CD14-positive monocyte (primary cell): ENCODE results near the gene PCBP1. TPM values are rescaled to one million over a fixed set of nuclear protein-coding genes. Genes with fewer than 3 reads are reported as not detected.
A peak's percentile ranks its signal among the peaks of the same experiment; 100 is the strongest.

Source experiments
- DNase-seq, 3 donors: peaks; one replicate each; pipeline ENCODE4 v3.0.0-alpha.2; 2011 to 2022
- H2AFZ ChIP-seq: 2 replicates; pipeline ENCODE4 v1.6.0; 2012; ENCODE audit warnings: mild to moderate bottlenecking, low read depth, low read length, inconsistent platforms; ENCODE audit not compliant: insufficient read depth, poor library complexity, severe bottlenecking
- H3K27ac ChIP-seq, 2 donors: 1 replicate in 1 of 2; 2 replicates in 1 of 2; pipeline ENCODE4 v1.5.1; 2012 to 2013; ENCODE audit warnings: low read length in 2 of 2, control low read depth in 1 of 2, inconsistent platforms in 1 of 2, low read depth in 1 of 2, mild to moderate bottlenecking in 1 of 2
- H3K27me3 ChIP-seq, 2 donors: one replicate each; pipeline versions ENCODE4 v1.6.0 to v1.6.1; 2011 to 2013; ENCODE audit warnings: low read length in 2 of 2; ENCODE audit not compliant: control insufficient read depth in 2 of 2, insufficient read depth in 2 of 2
- H3K36me3 ChIP-seq, 2 donors: replicated peaks in 1 of 2; 1 replicate in 1 of 2; 2 replicates in 1 of 2; pipeline versions ENCODE4 v1.5.1 to v1.6.1; 2012 to 2013; ENCODE audit warnings: low read length in 2 of 2, control low read depth in 1 of 2, inconsistent platforms in 1 of 2, mild to moderate bottlenecking in 1 of 2; ENCODE audit not compliant: insufficient read depth in 2 of 2, control insufficient read depth in 1 of 2
- H3K4me1 ChIP-seq, 2 donors: 1 replicate in 1 of 2; 2 replicates in 1 of 2; pipeline versions ENCODE4 v1.5.1 to v1.6.1; 2012 to 2013; ENCODE audit warnings: low read length in 2 of 2, control low read depth in 1 of 2, inconsistent platforms in 1 of 2, mild to moderate bottlenecking in 1 of 2, moderate library complexity in 1 of 2; ENCODE audit not compliant: insufficient read depth in 2 of 2, control insufficient read depth in 1 of 2
- H3K4me2 ChIP-seq: replicated peaks from 2 replicates; pipeline ENCODE3; 2012; ENCODE audit warnings: low read length, moderate library complexity, mild to moderate bottlenecking; ENCODE audit not compliant: poor library complexity, severe bottlenecking; ENCODE audit errors: extremely low read depth
- H3K4me3 ChIP-seq, 3 experiments: fragments of 200-600 bp in 1 of 3; sonication (generic) in 1 of 3; replicated peaks in 1 of 3; 1 replicate in 2 of 3; 2 replicates in 1 of 3; pipeline ENCODE4 v1.5.1; 2011 to 2013; ENCODE audit warnings: low read length in 3 of 3, mild to moderate bottlenecking in 3 of 3, control low read depth in 2 of 3, low read depth in 2 of 3, inconsistent platforms in 1 of 3, moderate library complexity in 1 of 3
- H3K79me2 ChIP-seq: 2 replicates; pipeline ENCODE4 v1.6.0; 2012; ENCODE audit warnings: mild to moderate bottlenecking, control low read depth, inconsistent platforms, low read length, moderate library complexity; ENCODE audit not compliant: insufficient read depth
- H3K9ac ChIP-seq: 2 replicates; pipeline ENCODE4 v1.6.0; 2017; ENCODE audit warnings: low read length, mild to moderate bottlenecking; ENCODE audit not compliant: insufficient read depth, poor library complexity, severe bottlenecking
- H3K9me3 ChIP-seq, 2 donors: replicated peaks in 1 of 2; 1 replicate in 1 of 2; 2 replicates in 1 of 2; pipeline versions ENCODE4 v1.5.1 to v1.6.1; 2012 to 2013; ENCODE audit warnings: low read length in 2 of 2, control low read depth in 1 of 2; ENCODE audit not compliant: control insufficient read depth in 1 of 2, insufficient read depth in 1 of 2
- H4K20me1 ChIP-seq: 2 replicates; pipeline ENCODE4 v1.6.0; 2012; ENCODE audit warnings: mild to moderate bottlenecking, low read length, control low read depth, moderate library complexity; ENCODE audit not compliant: insufficient read depth
- H3K27ac Mint-ChIP-seq, 7 donors: one replicate each; pipeline ENCODE4 v1.8.0; 2020; ENCODE audit warnings: mild to moderate bottlenecking in 7 of 7, mixed read lengths in 7 of 7, moderate library complexity in 6 of 7, inconsistent platforms in 2 of 7
- H3K27me3 Mint-ChIP-seq, 3 donors: one replicate each; pipeline ENCODE4 v1.8.0; 2021 to 2022; ENCODE audit warnings: low read depth in 3 of 3, mild to moderate bottlenecking in 3 of 3, mixed read lengths in 3 of 3, moderate library complexity in 3 of 3, inconsistent platforms in 1 of 3
- H3K36me3 Mint-ChIP-seq, 2 donors: one replicate each; pipeline ENCODE4 v1.8.0; 2020; ENCODE audit warnings: mixed read lengths in 2 of 2, inconsistent platforms in 1 of 2, mild to moderate bottlenecking in 1 of 2
- H3K4me1 Mint-ChIP-seq: one replicate; pipeline ENCODE4 v1.8.0; 2020; ENCODE audit warnings: mild to moderate bottlenecking, mixed read lengths
- H3K4me3 Mint-ChIP-seq, 2 donors: one replicate each; pipeline ENCODE4 v1.8.0; 2020; ENCODE audit warnings: mild to moderate bottlenecking in 2 of 2, mixed read lengths in 2 of 2, moderate library complexity in 1 of 2
- H3K9me3 Mint-ChIP-seq, 7 donors: one replicate each; pipeline ENCODE4 v1.8.0; 2020 to 2022; ENCODE audit warnings: mixed read lengths in 7 of 7, mild to moderate bottlenecking in 6 of 7, moderate library complexity in 6 of 7, inconsistent platforms in 2 of 7
- CTCF ChIP-seq: fragments of 200-600 bp; IDR thresholded peaks from one replicate; pipeline ENCODE4 v1.8.0; 2022; ENCODE audit warnings: antibody characterized with exemption, mild to moderate bottlenecking
- WGBS: methylation state at CpG from one replicate; pipeline ENCODE4 v1.1.5; 2013; ENCODE audit warnings: missing lambda C conversion rate; ENCODE audit not compliant: insufficient coverage; 5-methylcytosine and 5-hydroxymethylcytosine counted together
- intact Hi-C, 2 donors: fragments of 100-400 bp; cut with micrococcal nuclease; formaldehyde crosslinking; loops; one replicate each; pipeline versions ENCODE4 v1.15.0 to v1.15.1; 2023
- polyA plus RNA-seq, 3 donors: library from polyadenylated mRNA; depleted of rRNA in 1 of 3; unstranded in 2 of 3; stranded (reverse) in 1 of 3; fragments of 300-500 nt in 2 of 3; fragments of >200 nt in 1 of 3; fragmentation: Illumina TruSeq in 2 of 3; gene quantifications; 1 replicate in 2 of 3; 2 replicates in 1 of 3; pipeline ENCODE4 v1.2.3, GENCODE V29; 2012 to 2021

The PCBP1 gene
- polyA plus RNA-seq, 3 donors: 178 to 299 (median 194) TPM

DNA sequence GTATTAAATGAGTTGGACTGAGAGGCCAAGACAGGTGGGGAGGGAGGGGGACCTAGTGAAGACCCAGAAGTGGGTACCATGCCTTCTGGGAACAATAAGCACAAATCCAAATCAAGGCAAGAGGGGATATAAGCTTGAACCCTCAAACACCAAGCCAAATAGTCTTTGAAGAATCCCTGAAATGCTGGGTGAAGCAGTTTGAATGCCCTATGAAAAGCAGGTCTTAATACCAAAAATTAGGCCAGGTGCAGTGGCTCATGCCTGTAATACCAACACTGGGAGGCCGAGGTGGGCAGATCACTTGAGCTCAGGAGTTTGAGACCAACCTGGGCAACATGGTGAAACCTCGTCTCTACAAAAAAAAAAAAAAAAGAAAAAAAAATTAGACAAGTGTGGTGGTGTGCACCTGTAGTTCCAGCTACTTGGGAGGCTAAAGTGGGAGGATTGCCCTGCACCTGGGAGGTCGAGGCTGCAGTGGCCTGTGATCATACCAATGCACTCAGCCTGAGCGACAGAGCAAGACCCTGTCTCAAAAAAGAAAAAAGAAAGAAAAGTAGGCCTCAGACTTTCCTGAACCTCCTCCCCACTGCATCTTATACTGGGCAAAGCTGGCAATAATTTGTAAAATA is 3.5 kb downstream of the PCBP1 start:
- Histone ChIP-seq H3K9me3 (no peaks in the 10 kb centered on the region), H3K4me3 (peak overlapping the region in 1 of 3 experiments; percentile 100), H2AFZ (no peak overlapping the region), H3K79me2 (peaks cover 68% of the 10 kb centered on the region), H3K36me3 (peaks cover 0 to 7% of the 10 kb centered on the region in 2 donors), H3K4me2 (peak overlapping the region; percentile 89), H3K27ac (peak overlapping the region; percentile 18 to 99), H3K27me3 (no peaks in the 10 kb centered on the region), H3K9ac (no peak overlapping the region), H4K20me1 (peaks cover 4% of the 10 kb centered on the region), H3K4me1 (peaks cover 53 to 65% of the 10 kb centered on the region in 2 donors)
- DNase-seq: no peak
- no peak overlapping the region for H3K4me3 Mint-ChIP-seq
- H3K4me1 Mint-ChIP-seq: peaks cover 57% of the 10 kb centered on the region
- TF ChIP-seq CTCF: no peak
- intact Hi-C loops: loop anchor here in 1 of 2 donors (2.0 kb wide), 1 partner anchor 32 kb away; no protein-coding TSS in a partner anchor
- peaks cover 0 to 3% (median 0%) of the 10 kb centered on the region in 7 donors for H3K9me3 Mint-ChIP-seq
- peak overlapping the region; percentile 12 to 100 (median 98) for H3K27ac Mint-ChIP-seq
- H3K27me3 Mint-ChIP-seq: peaks cover 0 to 11% (median 0%) of the 10 kb centered on the region in 3 donors
- H3K36me3 Mint-ChIP-seq: peaks cover 20 to 27% of the 10 kb centered on the region in 2 donors
- WGBS: 89% methylated on average over 1 of the region's 4 CpGs

GRCh38 chr2:70091364-70091763 is 4.1 kb downstream of the PCBP1 start:
- no peak overlapping the region for H3K4me2 ChIP-seq
- peaks cover 56% of the 10 kb centered on the region for H3K4me1 Mint-ChIP-seq
- peaks cover 0 to 7% of the 10 kb centered on the region in 2 donors for H3K36me3 ChIP-seq
- peaks cover 0 to 11% (median 0%) of the 10 kb centered on the region in 3 donors for H3K27me3 Mint-ChIP-seq
- peaks cover 0 to 3% (median 0%) of the 10 kb centered on the region in 7 donors for H3K9me3 Mint-ChIP-seq
- H3K27ac Mint-ChIP-seq: peak overlapping the region in 6 of 7 donors; percentile 29 to 72 (median 50)
- peak overlapping the region in 1 of 2 donors; percentile 55 for H3K27ac ChIP-seq
- intact Hi-C loops: loop anchor here in 1 of 2 donors (2.0 kb wide), 1 partner anchor 31 kb away; no protein-coding TSS in a partner anchor
- no peaks in the 10 kb centered on the region for H3K27me3 ChIP-seq
- no peak overlapping the region for H3K4me3 Mint-ChIP-seq
- peaks cover 68% of the 10 kb centered on the region for H3K79me2 ChIP-seq
- 58% methylated on average over 1 of the region's 2 CpGs for WGBS
- peaks cover 4% of the 10 kb centered on the region for H4K20me1 ChIP-seq
- no peak overlapping the region for H3K4me3 ChIP-seq
- H3K36me3 Mint-ChIP-seq: peaks cover 20 to 27% of the 10 kb centered on the region in 2 donors
- H2AFZ ChIP-seq: no peak overlapping the region
- no peak overlapping the region for H3K9ac ChIP-seq
- TF ChIP-seq CTCF: no peak
- peaks cover 53 to 65% of the 10 kb centered on the region in 2 donors for H3K4me1 ChIP-seq
- DNase-seq: no peak
- no peaks in the 10 kb centered on the region for H3K9me3 ChIP-seq
